Activated CD4-positive, alpha-beta T cell treated with anti-CD3 and anti-CD28 coated beads for 48 hours (primary cell): ENCODE measurements around the gene TBC1D32.
"Not testable (repeated sequence)": the region's sequence is repeated elsewhere in the genome, so short reads cannot be mapped to it uniquely, and the experiment has no call there.

Source experiments
- DNase-seq: peaks from one replicate; pipeline ENCODE4 v3.0.0-alpha.2; 2020

Gene TBC1D32

DNA sequence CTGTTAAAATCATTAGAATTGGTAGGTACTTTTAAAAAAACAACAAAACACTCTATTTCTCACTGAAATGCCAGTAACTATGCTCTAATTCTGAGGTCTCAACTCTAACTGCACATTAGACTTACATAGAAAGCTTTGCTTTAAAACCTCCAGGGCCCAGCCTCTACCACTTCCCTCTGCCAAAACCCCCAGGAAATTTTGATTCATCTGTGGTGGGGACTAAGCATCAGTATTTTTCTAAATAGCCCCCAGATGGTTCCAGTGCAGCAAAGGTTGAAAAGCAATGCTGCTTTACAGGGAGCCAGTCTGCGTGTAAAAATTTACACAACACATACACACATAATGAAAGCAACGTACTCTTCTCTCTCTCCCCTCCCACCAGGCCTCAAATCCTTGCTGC lies 3.8 kb downstream of the TBC1D32 start:
- DNase-seq = no peak

DNA sequence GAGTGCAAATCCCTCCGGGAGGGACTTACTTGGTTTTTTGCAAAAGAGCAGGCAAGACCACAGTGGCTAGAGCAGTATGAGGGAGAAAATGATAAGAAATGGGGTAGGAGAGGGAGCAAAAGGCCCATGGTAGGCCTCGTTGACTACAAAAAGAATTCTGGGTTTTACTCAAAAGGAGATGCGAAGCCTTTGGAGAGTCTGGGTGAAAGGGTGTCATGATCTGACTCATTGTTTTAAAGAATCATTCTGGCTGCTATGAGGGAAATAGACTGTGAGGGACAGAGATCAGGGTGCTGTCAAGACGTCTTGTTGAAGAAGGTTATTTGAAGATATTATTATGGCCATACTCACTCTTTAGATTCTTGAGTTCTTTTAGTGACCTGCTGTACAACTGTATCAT lies 13.0 kb downstream of the TBC1D32 start:
- peak; percentile 4 for DNase-seq

DNA sequence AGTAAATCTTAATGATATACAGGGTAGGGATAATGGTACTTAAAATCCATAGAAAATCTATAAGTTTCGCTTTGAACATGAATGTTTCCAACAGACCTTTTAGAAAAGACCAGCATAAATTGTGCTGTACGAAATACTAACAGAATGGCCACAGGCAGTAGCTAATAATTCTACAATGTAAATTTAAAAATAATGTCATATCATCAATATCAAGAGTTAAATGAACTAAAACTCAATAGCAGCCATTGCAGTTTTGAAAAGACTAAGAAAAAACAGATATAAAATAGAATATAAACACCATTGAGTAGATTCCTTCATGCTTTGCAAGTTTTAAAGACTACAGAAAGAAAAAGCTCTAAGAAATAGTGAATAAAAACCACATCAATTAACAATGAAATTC lies 14.7 kb downstream of the TBC1D32 start:
- no peak for DNase-seq

DNA sequence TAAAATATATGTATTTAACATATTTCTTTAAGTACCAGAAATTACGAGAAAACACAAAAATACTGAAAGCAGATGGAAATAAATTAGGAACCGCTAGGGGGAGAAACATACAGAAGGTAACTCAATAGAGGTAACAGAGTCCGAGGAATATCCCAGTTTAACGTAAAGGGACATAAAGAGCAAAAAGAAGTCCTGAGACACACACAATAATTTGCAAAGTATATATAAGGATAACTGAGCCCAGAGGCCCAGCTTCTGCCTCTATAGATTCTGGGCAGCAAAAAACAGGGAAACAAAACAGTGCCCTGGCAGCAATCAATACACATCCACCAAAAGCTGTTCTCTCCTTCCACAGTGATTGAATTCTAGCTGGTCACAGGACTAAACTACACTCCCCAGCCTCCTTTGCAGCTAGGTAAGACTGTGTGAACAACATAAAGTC lies 15.1 kb downstream of the TBC1D32 start:
- DNase-seq = no peak

DNA sequence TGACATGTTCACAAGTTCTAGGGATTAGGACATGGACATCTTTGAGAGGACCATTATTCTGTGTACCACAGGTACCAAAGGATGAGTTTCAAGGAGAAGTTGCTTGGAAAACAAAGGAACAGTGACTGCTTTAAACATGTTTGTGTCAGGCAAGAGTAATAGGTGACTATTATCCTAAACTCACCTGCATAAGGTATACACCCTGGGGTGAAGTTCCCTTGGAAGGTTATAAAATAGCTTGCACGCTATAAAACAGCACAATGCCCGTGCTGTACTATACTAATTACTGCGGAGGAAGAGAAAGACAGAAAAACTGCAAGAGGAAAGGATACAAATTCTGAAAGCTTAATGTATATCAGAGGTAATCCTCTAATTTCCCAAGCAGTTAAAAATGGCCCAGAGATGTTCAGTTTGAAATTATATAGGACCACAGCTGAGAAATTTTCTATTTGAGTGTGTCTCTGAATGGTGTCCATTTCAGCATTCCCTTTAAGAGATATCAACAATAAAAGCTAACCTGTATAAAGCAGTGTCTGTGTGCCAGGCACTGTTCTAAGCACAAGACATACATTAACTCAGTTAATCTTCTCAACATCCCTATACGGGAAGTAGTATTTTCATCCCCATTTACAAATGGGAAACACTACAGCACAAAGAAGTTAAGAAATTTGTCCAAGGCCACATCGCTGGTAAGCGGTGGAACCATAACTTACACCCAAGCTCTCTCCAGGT lies 19.7 kb downstream of the TBC1D32 start:
- DNase-seq = no peak

DNA sequence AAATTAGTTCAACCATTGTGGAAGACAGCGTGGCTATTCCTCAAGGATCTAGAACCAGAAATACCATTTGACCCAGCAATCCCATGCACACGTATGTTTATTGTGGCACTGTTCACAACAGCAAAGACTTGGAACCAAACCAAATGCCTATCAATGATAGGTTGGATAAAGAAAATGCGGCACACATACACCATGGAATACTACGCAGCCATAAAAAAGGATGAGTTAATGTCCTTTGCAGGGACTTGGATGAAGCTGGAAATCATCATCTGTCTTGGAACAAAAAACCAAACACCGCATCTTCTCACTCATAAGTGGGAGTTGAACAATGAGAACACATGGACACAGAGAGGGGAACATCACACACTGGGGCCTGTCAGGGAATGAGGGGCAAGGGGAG lies 22.5 kb downstream of the TBC1D32 start:
- not testable (repeated sequence) for DNase-seq

DNA sequence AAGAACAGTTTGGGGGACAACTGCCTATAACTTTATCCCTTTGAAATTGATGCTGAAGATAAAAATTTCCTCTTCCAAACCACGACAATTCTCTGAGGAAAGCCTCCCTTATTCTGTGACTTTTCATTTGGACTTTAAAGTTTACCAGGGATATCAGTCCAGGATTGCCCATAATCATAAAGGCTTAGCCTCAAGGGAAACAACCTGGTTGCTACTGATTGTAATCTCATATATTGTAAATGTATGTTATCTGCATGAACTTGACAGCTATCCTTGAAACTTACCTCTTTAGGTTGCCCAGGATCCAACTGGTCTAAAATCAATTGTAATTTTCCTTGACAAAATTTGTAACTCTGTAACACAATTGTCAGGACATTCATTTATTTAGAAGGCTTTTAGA lies 23.8 kb downstream of the TBC1D32 start:
- no peak for DNase-seq

DNA sequence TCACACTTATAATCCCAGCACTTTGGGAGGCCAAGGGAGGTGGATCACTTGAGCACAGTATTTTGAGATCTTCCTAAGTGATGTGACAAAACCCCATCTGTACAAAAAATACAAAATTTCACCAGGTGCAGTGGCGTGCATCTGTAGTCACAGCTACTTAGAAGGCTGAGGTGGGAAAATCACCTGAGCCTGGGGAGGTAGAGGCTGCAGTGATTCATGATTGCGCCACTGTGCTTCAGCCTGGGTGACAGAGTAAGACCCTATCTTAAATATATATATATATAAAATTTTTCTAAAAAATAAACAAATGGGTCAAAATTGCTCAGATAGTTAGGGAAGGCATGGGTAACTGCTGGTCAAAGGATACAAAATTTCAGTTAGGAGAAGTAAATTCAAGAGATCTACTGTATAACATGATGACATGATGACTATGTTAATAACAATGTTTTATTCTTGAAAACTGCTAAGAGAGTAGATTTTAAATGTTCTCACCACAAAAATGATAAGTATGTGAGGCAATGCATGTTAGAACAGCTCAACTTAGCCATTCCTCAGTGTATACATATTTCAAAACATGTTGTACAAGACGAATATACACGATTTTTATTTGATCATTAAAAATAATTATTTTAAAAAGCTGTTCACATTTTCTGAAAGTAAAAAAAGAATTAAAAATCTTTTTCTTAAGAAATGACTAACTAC lies 24.4 kb downstream of the TBC1D32 start:
- DNase-seq = no peak

DNA sequence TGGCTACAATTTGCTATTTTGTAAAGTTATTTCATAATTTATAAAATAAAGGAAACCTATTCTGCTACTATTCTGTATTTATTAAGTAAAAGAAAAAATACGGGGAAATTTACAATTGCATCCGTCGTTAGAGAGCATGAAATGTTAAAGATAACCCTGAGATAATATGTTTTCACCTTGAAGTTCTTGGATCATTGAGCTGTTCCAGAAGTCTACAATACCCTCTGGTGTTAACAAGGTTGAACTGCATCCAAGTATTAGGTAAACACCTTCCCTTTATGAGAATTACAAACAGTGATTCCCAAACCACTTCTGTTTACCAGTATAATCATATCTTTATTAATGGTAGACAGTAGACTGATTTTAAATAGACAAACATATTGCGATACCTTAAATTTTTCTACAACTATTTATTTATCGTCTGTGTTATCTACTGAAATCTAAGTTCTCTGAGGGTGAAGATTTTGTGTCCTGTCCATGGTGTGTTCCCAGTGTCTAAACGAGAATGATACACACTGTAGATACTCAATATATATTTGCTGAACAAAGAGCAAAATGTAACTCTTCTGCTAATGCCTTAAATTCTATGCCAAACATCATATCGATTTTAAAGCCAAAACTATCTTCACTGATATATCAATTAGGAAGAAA lies 28.2 kb downstream of the TBC1D32 start:
- DNase-seq = no peak

DNA sequence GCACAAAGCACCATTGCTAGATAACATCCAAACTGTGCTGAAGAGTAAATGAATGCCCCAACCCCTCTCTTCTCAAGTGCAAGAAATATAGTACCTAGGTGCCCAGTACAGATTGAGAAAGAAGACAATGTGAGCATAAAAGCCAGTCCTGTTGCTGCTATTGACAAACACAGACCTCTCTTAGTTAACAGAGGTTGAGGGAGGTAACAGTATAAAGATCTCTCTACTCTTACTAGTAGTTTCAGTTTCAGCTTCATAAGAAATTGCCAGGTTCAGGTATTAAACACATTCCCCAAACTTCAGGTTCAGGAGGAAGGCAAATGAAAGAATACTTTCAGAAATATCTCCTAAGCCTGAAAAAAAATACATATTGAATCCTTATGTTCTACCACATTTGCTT lies 31.4 kb downstream of the TBC1D32 start:
- DNase-seq = no peak

DNA sequence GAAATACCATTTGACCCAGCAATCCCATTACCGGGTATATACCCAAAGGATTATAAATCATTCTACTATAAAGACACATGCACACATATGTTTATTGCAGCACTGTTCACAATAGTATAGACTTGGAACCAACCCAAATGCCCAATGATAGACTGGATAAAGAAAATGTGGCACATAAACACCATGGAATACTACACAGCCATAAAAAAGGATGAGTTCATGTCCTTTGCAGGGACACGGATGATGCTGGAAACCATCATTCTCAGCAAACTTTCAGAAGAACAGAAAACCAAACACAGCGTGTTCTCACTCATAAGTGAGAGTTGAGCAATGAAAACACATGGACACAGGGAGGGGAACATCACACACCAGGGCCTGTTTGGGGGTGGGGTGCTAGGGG lies 33.1 kb downstream of the TBC1D32 start:
- not testable (repeated sequence) for DNase-seq

DNA sequence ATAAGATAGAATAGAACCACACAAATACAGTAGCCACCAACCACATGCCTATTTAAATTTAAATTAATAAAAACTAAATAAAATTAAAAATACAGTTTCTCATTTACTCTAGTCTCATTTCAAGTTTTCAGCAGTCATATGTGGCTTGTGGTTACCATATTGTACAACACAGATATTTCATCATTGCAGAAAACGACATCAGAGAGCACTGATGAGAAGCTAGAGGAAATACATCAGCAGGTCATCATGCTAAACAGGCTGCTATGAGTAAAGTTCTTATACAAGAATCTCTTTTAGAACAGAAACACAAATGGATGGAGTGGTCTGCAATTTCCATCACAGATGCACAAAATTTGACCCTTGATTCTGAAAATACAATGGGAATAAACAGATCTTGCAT lies 36.6 kb downstream of the TBC1D32 start:
- no peak for DNase-seq

DNA sequence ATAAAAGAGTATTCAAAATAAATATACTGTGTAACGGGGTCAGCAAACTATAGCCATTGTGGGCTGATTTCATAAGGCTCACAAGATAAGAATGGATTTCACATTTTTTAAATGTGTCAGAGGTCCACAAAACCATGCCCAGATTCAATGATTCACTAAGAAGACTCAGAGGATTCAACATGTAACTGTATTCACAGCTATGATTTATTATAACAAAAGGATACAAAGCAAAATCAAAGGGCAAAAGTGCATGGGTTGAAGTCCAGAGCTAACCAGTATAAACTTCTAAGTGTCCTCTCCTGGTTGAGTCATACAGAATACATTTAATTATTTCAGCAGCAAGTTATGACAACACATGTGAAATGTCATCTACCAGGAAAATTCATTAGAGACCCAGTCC lies 49.2 kb downstream of the TBC1D32 start:
- DNase-seq = no peak

DNA sequence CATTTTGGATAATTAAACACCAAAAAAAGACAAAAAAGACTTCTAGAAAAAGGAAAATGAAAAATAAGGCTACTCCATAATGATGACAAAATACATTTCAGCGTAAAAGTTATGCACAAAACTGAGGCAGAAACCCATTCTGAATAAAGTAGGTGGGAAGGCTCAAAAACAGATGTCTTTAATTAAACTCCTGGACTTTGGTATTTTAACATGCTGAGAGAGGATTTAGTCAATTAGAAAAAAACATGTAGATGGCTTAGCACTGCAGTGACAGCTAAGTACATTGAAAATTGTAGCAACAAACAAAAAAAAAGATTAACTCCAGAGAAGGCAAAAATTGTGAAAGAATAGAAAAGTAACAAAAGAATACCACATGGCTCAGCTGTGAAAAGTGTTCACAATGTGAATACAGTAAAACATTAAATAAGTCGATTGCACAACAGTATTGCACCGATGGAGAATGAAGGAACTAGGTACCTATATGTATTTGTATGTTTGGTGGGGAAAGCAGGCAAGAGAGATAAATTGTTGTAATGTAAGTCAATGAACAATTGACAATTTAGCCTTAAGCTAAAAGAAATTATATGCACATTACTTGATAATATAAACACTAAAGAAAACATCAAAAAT lies 59.5 kb downstream of the TBC1D32 start:
- no peak for DNase-seq

DNA sequence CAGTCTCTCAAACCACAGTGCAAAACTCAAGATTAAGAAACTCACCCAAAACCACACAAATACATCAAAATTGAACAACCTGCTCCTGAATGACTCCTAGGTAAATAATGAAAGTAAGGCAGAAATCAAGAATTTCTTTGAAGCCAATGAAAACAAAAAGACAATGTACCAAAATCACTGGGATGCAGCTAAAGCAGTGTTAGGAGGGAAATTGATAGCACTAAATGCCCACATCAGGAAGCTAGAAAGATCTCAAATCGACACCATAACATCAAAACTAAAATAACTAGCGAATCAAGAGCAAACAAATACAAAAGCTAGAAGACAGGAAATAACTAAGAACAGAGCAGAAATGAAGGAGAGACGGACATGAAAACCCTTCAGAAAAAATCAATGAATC lies 70.5 kb downstream of the TBC1D32 start:
- no peak for DNase-seq

DNA sequence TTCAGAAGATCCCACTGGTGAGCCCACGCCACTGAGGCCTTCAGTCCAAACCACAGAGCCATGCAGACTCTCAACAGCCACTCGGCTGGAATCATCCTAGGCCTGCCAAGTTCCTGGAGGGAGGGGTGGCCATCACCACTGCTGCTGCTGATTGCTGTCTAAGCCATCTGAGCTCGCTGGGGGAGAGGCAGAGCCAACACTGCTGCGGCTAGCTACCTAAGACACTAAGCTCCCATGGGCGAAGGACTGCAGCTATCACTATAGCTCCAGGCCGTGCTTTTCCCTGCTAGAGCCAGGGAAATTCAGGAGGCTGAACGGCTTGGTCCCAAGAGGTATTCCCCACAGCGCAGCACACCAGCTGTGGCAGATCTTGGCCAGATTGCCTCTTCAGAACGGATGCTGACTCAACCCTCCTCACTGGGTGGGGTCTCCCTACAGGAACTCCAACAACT lies 73.6 kb downstream of the TBC1D32 start:
- no peak for DNase-seq

DNA sequence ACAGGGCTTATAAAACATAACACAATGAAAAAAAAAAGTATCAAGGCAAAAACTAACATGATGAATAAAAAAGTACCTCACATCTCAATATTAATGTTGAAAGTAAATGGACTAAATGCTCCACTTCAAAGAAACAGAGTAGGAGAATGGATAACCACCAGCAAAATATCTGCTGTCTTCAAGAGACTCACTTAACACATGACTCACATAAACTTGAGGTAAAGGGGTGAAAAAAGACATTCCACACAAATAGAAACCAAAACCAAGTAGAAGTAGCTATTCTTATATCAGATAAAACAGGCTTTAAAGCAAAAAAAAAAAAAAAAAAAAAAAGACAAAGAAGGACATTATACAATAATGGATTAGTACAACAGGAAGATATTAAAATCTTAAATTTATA lies 86.9 kb downstream of the TBC1D32 start:
- DNase-seq = no peak

DNA sequence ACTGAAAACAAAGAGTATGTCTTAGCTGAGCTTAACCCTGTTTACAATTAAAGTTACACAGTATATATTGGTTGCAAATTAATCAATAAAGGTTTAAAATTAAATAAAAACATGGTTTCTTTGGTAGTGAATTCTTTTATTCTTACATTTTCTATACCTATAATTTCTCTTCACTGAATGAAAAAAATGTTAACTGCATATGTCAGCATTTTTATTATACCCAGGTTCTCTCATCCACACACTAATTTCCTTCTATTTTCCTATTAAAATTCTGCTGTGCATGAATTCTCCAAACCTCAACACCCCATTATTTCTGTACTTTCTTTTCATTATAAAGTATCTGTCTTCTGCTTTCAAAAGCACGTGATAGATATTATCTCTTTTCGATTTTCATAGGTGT lies 91.9 kb downstream of the TBC1D32 start:
- DNase-seq = no peak

DNA sequence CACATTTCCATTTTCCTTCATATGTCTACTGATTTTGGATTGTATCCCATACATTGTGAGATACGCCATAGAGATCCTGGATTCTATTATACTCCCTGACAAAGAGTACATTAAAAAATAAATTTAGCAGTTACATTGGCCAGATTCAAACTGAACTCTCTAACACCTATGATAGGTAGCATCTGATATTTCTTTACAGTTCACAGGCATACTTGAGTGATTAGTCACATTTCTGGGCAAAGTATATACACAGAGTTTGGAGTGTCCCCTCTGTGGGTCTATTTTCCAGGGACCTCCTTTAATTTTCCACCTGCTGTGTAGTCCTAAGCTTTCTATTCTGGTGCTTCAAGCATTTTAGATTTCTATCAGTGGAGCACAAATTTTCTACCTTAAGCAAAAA lies 96.4 kb downstream of the TBC1D32 start:
- no peak for DNase-seq

DNA sequence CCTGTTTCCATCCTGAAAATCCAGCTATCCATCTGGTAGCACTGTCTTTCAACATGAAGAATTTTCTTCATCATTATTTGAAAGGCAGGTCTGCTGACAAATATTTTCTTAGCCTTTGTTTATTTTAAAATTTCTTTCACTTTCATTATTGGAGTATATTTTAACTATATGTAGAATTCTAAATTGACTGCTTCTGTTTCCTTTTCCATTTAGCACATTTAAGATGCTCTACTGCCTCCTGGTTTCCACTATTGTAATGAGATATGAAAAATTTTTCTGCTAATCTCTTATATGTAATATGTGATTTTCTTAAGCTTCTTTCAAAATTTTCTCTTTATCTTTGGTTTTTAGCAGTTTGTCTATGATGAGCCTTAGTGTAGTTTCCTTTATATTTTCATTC lies 97.3 kb downstream of the TBC1D32 start:
- no peak for DNase-seq

DNA sequence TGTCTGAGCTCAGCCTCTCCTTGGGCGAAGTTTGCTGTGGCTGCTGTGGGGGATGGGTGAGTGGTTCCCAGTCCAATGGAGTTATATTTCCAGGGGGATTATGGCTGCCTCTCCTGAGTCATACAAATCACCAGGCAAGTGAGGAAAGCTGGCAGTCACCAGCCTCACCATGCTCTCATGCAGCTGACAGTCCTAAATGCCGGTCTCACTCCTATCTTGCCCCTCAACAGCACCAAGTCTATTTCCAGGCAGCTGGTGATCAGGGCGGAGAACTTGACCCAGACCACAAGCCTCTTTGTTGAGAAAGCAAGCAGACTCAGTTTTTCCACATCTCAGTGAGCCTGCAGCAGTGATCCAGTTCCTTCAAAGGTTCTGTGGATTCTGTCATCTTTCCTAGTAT lies 98.9 kb downstream of the TBC1D32 start:
- DNase-seq = no peak

DNA sequence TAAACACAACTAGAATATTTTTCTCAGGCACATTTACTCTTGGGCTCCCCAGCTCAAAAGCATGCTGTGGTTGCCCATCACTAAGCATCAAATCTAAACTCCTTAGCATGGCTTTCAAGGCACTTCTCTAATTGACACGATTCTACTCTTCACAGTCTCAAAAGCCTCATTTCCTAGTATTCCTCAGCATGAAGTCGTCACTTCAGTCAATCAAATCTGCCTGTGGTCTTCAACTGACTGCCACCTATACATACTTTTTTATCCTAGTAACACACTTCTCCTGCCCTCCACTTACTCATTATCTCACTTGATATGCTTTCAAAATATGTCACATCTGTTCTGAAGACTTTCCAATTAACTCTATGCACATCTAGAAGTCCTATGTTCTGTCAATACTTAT lies 110.3 kb downstream of the TBC1D32 start:
- no peak for DNase-seq

DNA sequence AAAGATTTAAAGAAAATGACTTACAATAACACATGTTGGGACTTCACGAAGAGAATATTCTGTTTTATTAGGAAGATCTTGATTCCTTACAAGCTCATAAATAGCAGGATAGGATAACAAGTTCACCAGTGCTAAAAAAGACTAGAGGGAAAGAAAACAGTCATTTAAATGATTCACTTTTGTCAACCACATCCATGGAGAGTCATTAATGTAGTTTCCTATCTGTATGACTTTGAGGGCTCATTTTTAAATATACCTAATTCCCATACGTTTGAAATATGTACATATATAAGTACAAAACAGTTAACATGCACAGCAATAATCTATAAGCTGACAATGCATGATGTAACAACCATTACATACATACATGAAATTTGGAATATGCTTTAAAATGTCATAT lies 111.1 kb downstream of the TBC1D32 start:
- no peak for DNase-seq

DNA sequence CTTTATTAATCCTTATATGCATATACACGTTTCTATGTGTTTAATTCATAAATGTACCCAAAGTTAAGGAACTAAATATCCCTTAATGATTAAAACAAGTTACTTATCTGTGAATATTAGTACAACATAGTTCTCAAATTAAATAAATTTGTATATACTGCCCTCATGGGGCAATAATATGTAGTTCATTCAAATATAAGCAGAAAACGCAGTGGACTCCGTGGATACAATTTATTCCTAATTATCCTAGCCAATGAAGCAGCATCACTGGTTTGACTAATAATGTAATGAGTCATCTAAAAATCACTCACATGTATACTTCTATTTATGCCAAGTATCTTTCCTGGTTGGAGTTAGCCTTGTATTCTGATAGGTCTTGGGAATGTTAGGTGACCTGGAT lies 111.6 kb downstream of the TBC1D32 start:
- DNase-seq = no peak
